ENCODE results near the gene AHR.
"Not testable (repeated sequence)": the region's sequence is repeated elsewhere in the genome, so short reads cannot be mapped to it uniquely, and the experiment has no call there.

Gene AHR

GRCh38 chr7:17380736-17381662 lies 82.5 kb downstream of the AHR start:
- DNase-seq (ENCODE audit: low spot score): no peak

GRCh38 chr7:17382408-17383354 lies 84.2 kb downstream of the AHR start:
- DNase-seq (ENCODE audit: low spot score): not testable (repeated sequence)

DNA sequence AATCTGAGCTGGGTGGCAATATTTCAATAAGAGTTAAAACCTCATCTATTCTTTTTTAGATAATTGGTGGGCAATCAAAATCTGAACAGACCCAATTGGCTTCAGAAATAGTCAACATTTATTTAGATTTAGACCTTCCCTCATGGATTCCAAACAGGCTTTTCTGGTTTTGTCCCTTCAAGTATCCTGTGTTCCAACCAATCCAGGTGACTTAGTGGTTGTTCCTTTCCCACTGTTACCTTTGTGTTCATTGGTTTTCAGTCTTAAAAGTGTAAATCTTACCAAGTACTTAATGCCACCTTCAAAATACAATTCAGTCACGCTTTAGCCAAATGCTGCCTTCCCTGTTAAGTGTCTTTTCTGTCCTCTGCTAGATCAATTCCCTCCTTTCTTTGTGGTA lies 85.9 kb downstream of the AHR start:
- no peak for DNase-seq (ENCODE audit: low spot score)

- no peak for DNase-seq (ENCODE audit: low spot score)
Observed at GRCh38 chr7:17385612-17386011, 87.2 kb downstream of the AHR start.

DNA sequence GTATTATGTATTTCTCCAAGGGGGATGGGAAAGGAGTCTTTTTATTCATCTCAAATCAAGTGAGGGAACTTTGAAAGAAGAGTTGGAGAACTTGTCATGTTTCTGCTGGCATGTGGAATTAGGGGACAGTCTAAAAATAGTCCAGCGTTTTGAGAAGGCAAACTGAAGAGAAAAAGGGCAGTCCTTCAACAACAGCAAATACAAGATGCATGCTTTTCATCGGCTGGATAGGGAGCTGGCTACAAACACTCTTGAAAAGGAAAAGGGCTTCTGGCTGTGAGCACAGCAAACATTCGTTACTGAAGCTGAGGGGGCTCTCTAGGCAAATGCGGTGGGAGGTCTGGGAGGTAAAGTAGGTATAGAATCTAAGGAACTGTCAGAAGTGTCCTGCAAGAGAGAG lies 91.9 kb downstream of the AHR start:
- DNase-seq (ENCODE audit: low spot score): no peak

DNA sequence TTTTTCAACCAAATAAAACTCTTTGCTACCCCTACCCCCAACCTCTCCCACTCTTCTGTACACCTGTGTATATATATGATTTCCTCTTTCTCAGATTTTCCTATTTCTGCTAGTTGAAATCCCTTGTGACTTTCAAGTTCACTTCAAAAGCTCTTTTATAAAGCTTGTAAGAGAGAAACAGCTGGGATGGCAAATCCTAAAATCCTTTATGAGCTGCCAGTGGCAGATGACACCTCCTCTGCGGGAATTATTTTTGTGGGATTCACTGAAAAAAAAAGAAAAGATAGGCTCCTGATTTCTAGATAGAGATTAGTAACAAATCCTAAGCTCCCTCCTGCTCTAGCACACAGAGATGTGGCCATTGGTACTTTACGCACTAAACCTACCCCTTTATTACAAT lies 92.9 kb downstream of the AHR start:
- DNase-seq (ENCODE audit: low spot score): no peak

- DNase-seq (ENCODE audit: low spot score): no peak
Observed at GRCh38 chr7:17392846-17393245, 94.4 kb downstream of the AHR start.

DNA sequence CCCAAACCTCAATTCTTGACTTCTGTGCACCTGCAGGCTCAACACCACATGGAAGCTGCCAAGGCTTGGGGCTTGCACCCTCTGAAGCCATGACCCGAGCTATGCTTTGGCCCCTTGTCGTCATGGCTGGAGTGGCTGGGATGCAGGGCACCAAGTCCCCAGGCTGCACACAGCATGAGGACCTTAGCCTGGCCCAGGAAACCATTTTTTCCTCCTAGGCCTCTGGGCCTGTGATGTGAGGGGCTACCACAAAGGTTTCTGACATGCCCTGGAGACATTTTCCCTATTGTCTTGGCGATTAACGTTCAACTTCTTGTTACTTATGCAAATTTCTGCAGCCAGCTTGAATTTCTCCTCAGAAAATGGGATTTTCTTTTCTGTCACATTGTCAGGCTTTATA lies 96.1 kb downstream of the AHR start:
- not testable (repeated sequence) for DNase-seq (ENCODE audit: low spot score)

All from ecto neural progenitor cell (in vitro differentiated cells).